MM.1S (cell line): ENCODE data around the gene PLEKHJ1.

Experiments
- DNase-seq: peaks from one replicate; pipeline ENCODE4 v3.0.0-alpha.2; 2015
- H2AFZ ChIP-seq: fragments of 300-600 bp; sonication (generic); 2 replicates; pipeline ENCODE4 v1.6.0; 2016; ENCODE audit warnings: antibody characterized with exemption, low read length
- H3F3A ChIP-seq: fragments of 300-600 bp; sonication (generic); 2 replicates; pipeline ENCODE4 v1.6.1; 2016; ENCODE audit warnings: mild to moderate bottlenecking, antibody characterized with exemption, low read length, moderate library complexity, mixed read lengths; ENCODE audit not compliant: insufficient read depth
- H3K27ac ChIP-seq: fragments of 300-600 bp; sonication (generic); 2 replicates; pipeline ENCODE4 v1.5.1; 2016; ENCODE audit warnings: mild to moderate bottlenecking, low read length
- H3K27me3 ChIP-seq: fragments of 300-600 bp; sonication (generic); replicated peaks from 2 replicates; pipeline ENCODE4 v1.6.0; 2016; ENCODE audit warnings: low read length; ENCODE audit not compliant: insufficient read depth
- H3K36me3 ChIP-seq: fragments of 300-600 bp; sonication (generic); replicated peaks from 2 replicates; pipeline ENCODE4 v1.6.1; 2016; ENCODE audit warnings: mild to moderate bottlenecking, low read length, mixed read lengths; ENCODE audit not compliant: insufficient read depth
- H3K4me1 ChIP-seq: fragments of 300-600 bp; sonication (generic); 2 replicates; pipeline ENCODE4 v1.6.1; 2016; ENCODE audit warnings: low read length, mixed read lengths
- H3K4me2 ChIP-seq: fragments of 300-600 bp; sonication (generic); 2 replicates; pipeline ENCODE4 v1.6.0; 2016; ENCODE audit warnings: low read depth, low read length
- H3K4me3 ChIP-seq: fragments of 300-600 bp; sonication (generic); 2 replicates; pipeline ENCODE4 v1.5.1; 2016; ENCODE audit warnings: low read length, mixed read lengths
- H3K79me2 ChIP-seq: fragments of 300-600 bp; sonication (generic); 2 replicates; pipeline ENCODE4 v1.6.1; 2016; ENCODE audit warnings: mixed run types, low read length, mixed read lengths
- H3K9ac ChIP-seq: fragments of 300-600 bp; sonication (generic); 2 replicates; pipeline ENCODE4 v1.6.1; 2016; ENCODE audit warnings: low read length, mixed read lengths
- H3K9me2 ChIP-seq: fragments of 300-600 bp; sonication (generic); replicated peaks from 2 replicates; pipeline ENCODE4 v1.6.1; 2016; ENCODE audit warnings: mild to moderate bottlenecking, low read length, mixed read lengths; ENCODE audit not compliant: insufficient read depth
- H3K9me3 ChIP-seq: fragments of 300-600 bp; sonication (generic); replicated peaks from 2 replicates; pipeline ENCODE4 v1.6.1; 2016; ENCODE audit warnings: mild to moderate bottlenecking, low read length, mixed read lengths; ENCODE audit not compliant: insufficient read depth
- H4K20me1 ChIP-seq: fragments of 300-600 bp; sonication (generic); 2 replicates; pipeline ENCODE4 v1.6.1; 2016; ENCODE audit warnings: mild to moderate bottlenecking, low read length, moderate library complexity, mixed read lengths; ENCODE audit not compliant: insufficient read depth
- CTCF ChIP-seq: fragments of 300-600 bp; sonication (generic); IDR thresholded peaks from 2 replicates; pipeline ENCODE4 v1.5.1; 2016; ENCODE audit warnings: antibody characterized with exemption, low read length, mixed read lengths
- EZH2 ChIP-seq: fragments of 300-600 bp; sonication (generic); optimal IDR thresholded peaks from 2 replicates; pipeline ENCODE3; 2017; ENCODE audit warnings: low read depth, mild to moderate bottlenecking, antibody characterized with exemption, low read length, mixed read lengths
- EZH2phosphoT487 ChIP-seq: fragments of 300-600 bp; sonication (generic); IDR thresholded peaks from 2 replicates; pipeline ENCODE4 v1.6.1; 2018; ENCODE audit warnings: antibody characterized with exemption, low read length

PLEKHJ1 gene

GRCh38 chr19:2228157-2229030, 7.7 kb downstream of the PLEKHJ1 start:
- DNase-seq, result no peak
- no peak overlapping the region for H2AFZ ChIP-seq
- no peaks in the 10 kb centered on the region for H3K27me3 ChIP-seq
- no peak for TF ChIP-seq EZH2phosphoT487
- TF ChIP-seq EZH2, result no peak
- no peak for TF ChIP-seq CTCF
- H3K79me2 ChIP-seq, result peaks cover 66% of the 10 kb centered on the region
- H3K27ac ChIP-seq, result no peak overlapping the region
- H3K9me2 ChIP-seq, result no peaks in the 10 kb centered on the region
- H3K9ac ChIP-seq, result no peak overlapping the region
- H3K36me3 ChIP-seq, result peaks cover 22% of the 10 kb centered on the region
- H3K4me2 ChIP-seq, result no peak overlapping the region
- peaks cover 34% of the 10 kb centered on the region for H3F3A ChIP-seq
- no peaks in the 10 kb centered on the region for H3K4me1 ChIP-seq
- no peaks in the 10 kb centered on the region for H3K9me3 ChIP-seq
- H4K20me1 ChIP-seq, result peaks cover 6% of the 10 kb centered on the region; the same call in 1 of the 2 replicates
- H3K4me3 ChIP-seq, result no peak overlapping the region

GRCh38 chr19:2227415-2228156, 8.5 kb downstream of the PLEKHJ1 start:
- Histone ChIP-seq H3K4me2 (no peak overlapping the region), H3K27ac (no peak overlapping the region), H2AFZ (no peak overlapping the region), H3K9me3 (no peaks in the 10 kb centered on the region), H3K4me3 (no peak overlapping the region), H3K9me2 (no peaks in the 10 kb centered on the region), H3K4me1 (no peaks in the 10 kb centered on the region), H3K27me3 (no peaks in the 10 kb centered on the region), H3K9ac (no peak overlapping the region), H4K20me1 (peaks cover 6% of the 10 kb centered on the region; the same call in 1 of the 2 replicates), H3F3A (peaks cover 26% of the 10 kb centered on the region), H3K79me2 (peaks cover 58% of the 10 kb centered on the region), H3K36me3 (peaks cover 22% of the 10 kb centered on the region)
- no peak for TF ChIP-seq CTCF
- TF ChIP-seq EZH2phosphoT487, result no peak
- TF ChIP-seq EZH2, result no peak
- DNase-seq, result no peak

- no peak overlapping the region for H3K4me3 ChIP-seq
- H3F3A ChIP-seq, result peaks cover 21% of the 10 kb centered on the region
- H3K4me1 ChIP-seq, result no peaks in the 10 kb centered on the region
- H3K79me2 ChIP-seq, result peaks cover 56% of the 10 kb centered on the region
- no peak overlapping the region for H3K9ac ChIP-seq
- H2AFZ ChIP-seq, result no peak overlapping the region
- H3K27me3 ChIP-seq, result no peaks in the 10 kb centered on the region
- no peaks in the 10 kb centered on the region for H3K9me3 ChIP-seq
- no peak overlapping the region for H3K4me2 ChIP-seq
- peaks cover 6% of the 10 kb centered on the region; the same call in 1 of the 2 replicates for H4K20me1 ChIP-seq
- H3K27ac ChIP-seq, result no peak overlapping the region
- no peaks in the 10 kb centered on the region for H3K9me2 ChIP-seq
- TF ChIP-seq EZH2phosphoT487, result no peak
- TF ChIP-seq EZH2, result no peak
- no peak for TF ChIP-seq CTCF
- DNase-seq, result no peak
- peaks cover 22% of the 10 kb centered on the region for H3K36me3 ChIP-seq
Measured at GRCh38 chr19:2226840-2227360, 9.2 kb downstream of the PLEKHJ1 start.
